ENCODE data around the gene GUCD1. TPM values are rescaled to one million over a fixed set of nuclear protein-coding genes. Genes with fewer than 3 reads are reported as not detected.

Gene GUCD1
- total RNA-seq, 1 donor from 2014 or later = 100 TPM

DNA sequence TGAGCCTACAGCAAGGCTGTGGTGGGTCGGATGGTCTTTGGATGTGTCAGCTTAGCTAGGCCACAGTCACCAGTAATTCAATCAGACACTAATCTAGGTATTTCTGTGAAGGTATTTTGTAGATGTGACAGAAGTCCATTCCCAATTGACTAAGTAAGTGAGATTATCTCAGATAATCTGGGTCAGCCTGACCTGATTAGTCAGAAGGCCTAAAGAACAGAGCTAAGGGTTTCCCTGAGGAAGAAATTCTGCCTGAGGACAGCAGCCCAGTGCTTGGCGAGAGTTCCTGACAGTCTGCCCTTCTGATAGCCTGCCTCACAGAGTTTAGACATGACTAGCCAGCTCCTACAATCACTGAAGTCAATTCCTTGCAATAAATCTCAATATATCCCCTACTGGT, 28.7 kb downstream of the GUCD1 start:
- DNase-seq = no peak

DNA sequence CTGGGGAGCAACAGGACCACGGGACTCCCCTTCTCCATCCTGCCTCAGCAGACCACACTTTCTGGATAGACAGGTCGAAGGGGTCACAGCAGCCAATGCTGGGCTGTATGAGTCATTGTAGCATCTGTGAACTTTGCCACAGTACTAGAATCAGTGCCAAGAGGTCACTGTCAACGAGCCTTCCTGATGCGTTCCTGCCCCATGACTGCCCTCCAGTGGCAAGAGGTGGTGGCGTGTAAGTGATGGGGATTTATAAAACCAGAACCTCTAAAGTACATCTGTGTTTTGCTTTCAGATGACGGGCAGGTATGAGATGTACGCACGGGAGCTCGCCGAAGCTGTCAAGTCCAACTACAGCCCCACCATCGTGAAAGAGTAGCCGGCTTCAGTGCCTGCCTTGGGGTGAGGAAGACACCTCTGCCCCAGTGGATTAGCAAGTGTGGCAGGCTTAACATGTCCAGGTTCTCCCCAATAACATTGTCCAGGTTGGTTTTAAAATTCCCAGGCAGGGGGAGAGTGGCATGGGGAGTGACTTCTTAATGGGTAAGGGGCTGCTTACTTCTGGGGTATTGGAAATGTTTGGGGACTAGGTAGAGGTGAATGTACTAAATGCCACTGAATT, 29.4 kb downstream of the GUCD1 start:
- peak; percentile 78 for DNase-seq

DNA sequence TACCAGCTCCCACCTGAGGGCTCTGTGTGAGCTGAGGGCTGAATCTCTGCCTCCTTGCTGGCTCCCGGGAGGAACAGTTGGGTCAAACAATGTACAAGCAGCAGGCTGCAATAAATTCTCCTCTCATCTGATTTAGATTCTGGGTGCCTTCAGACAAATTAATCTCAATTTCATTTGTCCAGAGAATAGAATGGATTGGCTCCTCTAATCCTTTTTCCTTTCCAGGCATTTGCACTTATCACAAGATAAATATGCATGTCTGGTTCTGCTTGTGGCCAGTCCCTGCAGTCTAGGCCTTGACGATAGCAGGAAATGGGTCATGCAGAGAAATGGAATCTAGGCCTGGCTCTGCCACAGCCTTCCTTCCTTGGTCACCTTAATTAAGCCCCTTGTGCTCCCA, 31.1 kb downstream of the GUCD1 start:
- no peak for DNase-seq

DNA sequence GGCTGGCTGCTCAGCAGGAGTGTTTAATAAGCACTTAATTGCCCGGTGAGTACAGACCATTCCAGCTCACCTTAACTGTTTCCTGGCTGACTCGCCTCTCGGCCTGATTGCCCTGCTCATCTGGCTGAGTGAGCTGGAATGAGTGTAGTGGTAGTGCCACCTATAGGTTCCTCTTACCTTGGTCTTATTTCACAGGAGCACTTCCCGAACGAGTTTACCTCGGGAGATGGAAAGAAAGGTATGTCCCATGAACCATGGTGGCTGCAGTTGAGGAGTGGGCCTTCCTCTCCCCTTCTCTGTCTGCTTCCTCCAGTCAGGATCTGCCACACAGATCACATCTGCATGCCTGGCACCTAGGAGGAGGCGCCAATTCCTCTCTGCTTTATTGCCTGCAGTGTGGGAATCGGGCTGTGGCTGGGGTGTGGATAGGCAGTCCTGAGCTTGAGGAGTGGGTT, 33.1 kb downstream of the GUCD1 start:
- peak; percentile 57 for DNase-seq

DNA sequence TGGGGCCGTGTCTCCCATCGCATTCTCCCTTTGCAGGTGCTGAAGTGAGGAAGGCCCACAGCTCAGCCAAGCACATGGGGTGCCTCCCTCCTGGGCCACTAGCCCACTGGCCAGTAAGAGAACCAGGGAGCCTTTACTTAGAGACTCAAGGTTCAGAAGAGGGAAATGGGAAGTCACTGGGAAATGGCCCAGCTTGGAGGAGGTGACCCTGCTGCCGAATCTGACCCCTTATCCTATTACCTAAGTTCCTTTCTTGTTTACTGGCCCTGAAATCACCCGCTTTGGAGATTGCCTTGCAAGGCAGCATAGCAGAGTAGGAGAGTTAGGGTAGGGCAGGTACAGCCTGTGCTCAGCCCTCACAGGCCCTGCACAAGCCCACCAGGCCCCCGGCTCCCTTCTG, 35.4 kb downstream of the GUCD1 start:
- no peak for DNase-seq

DNA sequence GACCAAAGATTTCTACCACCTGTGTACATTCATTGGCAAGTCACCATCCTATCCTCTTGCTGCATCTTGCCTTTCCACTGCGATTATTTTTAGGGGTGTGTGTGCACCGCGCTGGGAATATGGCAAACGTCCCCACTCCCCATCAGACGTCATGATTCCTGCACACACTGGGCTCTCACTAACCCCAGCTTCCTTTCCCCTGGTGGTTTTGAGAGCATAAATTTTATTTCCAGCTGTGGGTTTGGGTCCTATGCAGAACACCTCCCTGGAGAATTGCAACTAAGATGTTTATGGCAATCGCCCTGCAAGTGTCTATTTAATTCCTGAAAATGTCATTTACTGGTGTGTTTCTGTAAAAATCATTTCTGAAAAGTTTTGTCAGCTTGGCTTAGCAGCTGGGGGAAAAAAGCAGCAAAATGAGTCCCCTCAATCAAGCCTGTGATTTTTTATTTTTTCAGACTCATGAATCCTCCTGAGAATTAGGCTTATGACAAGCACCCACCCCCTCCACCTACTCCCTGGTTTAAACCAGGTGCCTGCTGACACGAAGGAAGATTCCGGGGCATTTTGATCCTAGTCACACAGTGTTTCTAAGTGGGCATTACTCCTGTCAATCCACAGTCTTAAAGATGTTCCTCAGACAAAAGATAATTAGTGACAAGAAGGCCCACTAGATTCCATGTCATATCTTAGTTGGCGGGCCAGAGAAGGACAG, 36.0 kb downstream of the GUCD1 start:
- no peak for DNase-seq

DNA sequence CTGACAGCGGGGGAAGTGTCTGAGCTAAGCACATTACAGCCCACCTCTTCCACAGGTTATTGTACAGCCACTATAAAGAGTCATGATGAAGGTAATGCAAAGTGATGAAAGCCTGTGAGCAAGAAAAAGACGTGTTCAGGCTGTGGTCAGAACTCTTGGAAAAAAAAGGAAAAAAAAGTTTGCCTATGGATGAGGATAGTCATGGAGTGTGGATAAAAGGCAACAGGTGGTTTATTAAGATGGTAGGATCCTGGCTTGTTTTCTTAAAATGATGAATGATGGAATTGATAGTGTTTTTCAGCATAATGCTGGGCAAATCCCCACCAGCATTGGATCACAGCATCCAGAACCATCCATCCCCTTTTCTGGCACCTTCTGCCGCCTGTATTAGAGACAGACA, 36.7 kb downstream of the GUCD1 start:
- no peak for DNase-seq

DNA sequence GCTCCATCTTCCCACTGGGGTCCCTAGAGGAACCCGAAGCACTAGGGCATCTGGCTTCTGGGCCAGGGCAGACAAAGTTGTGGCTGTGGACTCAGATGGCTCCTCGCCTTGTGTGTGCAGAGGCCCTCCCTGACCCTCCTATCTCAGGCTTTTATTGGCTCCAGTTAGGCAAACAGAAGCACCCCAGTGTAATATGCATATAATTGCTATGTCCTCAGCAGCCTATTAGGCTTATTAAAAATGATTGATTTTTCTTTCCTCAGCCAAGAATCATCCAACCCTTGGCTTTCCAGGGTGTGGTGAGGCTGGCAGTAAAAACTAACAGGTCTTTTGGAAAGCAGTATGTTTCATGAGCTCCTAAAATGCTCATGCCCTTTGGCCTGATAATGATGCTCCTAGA, 37.5 kb downstream of the GUCD1 start:
- DNase-seq = no peak

DNA sequence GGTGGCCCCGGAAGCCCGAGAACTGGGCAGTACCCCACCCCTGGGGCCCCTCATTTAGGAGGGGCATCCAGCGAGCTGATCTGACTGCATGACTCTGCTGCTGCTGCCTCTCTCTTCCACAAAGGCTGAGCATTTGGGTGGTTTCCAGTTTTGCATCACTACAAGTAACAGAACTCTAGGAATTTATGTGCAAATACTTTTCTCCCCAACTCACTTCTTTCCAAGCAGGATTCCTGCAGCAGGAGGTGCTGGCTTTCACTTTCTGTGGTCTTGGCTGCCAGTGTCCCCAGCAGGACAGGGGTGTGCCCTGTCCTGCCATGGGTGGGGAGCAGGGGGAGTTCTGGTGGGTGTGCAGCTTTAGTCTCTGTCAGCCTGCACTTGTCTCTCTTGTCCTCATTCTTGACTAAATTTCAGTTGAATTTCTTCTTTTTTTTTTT, 38.6 kb downstream of the GUCD1 start:
- peak; percentile 82 for DNase-seq

DNA sequence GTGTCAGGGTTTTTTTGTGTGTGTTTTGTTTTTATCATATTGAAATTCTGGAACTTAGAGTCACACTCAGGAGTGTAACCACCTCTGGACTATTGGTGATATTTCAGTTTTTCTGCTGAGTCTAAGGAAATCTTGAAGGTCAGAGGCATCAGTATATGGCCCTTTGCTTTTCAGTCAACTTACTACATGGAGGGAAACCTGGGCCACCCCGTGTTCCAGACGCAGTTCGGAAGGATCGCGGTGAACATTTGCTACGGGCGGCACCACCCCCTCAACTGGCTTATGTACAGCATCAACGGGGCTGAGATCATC, 40.0 kb downstream of the GUCD1 start:
- DNase-seq = no peak

DNA sequence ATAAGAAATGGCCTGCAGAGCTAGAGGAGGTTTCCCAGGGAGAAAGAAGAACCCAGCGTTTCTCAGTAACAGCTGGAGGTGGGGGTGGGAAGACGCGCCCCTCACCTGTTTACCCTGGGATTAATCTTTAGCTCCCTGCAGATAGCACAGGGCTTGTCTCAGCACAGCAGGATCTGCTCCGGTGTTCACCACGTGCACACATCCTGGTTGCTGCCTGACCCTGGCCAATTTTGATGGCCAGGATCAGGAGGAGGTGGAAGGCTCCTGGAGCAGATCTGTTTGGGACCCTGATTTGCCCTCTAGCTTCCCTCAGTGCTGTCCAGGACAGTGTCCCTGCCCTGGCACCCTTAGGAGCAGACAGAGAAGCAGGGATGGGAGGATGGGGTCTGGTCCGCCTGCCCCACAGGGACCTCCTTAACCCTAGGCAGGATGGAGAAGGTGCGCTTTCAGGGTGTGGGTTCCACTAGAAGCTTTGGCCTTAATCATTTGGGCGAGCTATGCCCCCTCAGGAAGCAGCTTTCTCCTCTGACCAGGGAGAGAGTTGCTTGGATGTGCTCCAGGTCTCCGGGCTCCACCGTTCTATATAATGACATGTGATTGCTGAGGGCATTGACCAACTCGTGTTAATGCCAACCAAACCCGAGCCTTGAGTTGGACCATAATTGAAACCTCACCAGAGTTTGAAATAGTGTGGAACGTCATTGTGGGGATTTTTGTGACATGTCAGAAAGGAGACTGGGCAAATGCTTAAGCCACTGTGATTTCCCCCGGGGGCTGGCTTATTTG, 40.5 kb downstream of the GUCD1 start:
- DNase-seq = no peak

DNA sequence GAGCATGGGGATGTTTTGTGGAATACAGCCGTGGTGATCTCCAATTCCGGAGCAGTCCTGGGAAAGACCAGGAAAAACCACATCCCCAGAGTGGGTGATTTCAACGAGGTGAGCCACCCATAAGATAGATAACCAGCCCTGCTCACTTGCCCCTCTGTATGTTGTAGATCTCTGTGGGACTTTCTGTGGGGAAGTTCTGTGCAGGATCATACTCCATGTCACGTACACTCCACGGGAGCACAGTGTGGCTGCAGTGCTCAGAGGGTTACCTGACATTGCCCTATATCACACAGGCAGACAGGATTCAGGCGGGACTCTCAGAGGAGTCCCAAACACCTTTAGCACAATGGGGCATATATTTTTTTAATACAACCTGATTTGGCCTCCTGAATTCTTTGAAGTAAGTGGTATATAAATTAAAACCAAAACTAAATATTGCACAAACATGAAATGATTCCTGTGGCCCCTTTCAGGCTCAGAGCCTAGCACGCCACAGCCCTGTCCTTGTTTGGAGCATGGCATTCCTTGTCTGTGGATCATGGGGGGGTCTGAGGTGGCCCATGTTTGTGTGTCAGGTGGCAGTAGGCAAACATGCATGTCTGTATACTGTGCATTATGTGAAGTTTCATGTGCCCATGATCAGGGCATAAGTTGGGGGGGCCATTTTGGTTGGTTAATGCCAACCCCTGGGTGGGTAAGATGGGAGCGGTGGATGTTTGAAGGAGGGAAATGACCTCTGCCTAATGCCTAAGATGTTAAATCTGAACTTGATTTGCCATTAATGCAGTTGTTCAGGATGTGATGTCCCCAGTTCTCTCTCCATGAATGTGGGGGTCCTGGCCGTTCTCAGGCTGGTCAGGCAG, 41.3 kb downstream of the GUCD1 start:
- DNase-seq = no peak

DNA sequence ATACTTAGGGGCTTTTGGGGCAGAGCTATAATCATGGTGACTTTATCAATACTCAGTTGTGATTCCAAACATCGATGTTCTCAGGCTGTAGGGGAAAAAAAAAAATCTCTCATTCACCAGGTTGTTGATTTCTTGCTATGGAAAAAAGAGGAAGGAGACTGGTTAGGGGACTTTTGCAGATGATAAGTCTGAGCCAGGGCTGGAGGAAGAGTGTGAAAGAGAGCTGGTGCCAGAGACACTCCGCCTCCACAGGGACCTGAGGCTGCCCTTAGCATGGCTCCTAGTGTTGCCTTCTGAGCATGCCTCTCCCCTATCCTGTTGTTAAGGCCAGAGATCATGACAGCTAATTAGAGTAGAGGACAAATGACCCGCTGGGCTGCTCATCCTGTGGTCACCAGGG, 42.9 kb downstream of the GUCD1 start:
- no peak for DNase-seq

DNA sequence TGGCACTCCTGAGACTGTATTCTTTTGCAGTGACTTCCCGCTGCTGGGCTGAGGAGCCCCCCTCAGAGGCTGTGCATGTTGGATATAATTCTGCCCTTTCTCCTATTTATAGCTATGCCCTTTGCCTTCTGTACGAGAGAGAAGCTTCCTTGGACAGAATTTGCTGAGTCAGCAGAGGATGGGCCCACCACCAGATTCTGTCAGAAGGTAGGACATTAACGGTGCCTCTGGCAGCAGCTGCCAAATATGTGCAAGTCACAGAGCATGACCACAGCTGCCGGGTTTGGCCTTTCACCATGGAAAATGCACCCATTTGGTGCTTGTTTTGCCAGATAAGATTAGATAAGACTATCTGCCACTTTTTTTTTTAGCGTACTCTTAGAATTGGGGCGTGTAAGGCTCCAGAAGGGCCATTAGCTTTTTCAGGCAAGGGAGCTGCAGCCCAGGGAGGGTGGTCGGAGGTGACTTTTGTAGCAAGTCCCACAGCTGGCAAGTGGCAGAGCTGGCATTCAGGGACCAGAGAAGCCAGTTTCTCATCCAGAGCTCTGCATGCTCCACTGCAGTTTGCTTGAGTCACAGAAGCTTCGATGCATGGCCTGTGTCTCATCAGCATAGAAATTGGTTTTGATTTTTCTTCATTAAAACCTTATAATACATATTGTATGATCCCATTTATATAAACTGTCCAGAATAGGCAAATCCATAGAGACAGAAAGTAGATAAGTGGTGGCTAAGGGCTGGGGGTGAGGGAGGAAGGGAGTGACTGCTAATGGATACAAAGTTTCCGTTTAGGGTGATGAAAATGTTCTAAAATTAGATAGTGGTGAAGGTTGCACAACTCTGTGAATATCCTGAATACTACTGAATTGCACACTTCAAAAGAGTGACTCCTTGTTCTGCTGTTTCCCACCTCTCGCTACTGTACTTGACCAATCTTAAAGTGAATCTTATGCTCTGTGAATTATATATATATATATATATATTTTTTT, 44.0 kb downstream of the GUCD1 start:
- peak; percentile 38 for DNase-seq

DNA sequence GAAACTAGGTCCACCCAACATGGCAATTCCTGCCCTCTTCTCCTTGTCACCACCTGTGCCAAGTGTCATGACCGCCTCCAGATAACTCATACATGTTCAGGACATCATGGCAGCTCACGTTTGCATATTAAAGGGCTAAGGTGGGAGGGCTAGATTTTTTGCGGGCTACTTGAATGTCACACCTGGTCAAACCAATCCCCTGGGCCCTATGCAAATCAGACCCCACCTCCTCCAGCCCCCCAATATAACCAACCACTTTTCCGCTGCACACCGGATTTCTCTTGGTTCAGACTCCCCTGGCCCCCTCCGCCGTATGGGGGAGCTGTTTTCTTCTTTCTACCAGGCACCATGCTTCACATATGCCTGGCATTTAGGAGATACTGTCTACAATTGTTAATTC, 47.2 kb downstream of the GUCD1 start:
- no peak for DNase-seq

DNA sequence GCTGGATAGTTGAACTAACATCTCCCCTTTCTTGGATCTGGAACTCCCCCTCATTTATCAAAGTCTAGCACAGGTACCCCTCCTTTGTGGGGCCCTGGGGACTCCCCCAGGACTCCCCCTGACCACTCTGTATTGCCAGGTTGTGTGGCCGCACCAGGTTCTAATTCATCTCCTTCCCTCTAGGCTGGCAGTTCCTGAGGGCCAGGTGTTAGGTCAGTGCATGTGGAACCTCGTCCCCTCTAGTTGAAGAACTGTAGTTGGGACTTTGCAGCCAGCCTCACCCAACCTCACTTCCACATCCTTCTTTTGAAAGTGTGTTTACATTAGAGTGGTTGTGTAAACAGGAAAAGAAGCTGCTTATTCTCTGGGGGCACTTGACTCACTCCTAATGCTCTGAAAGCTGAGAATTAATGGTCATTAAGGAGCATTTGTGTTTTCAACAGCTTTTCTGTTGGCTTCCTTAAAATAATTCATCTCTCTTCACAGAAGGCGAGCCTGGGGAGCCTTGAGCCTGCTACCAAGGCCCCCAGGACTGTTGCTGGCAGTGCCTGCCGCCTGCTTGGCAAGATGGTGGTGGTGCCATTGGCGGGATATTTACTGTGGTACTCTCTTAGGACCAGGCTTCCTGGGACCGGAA, 48.0 kb downstream of the GUCD1 start:
- peak; percentile 25 for DNase-seq

DNA sequence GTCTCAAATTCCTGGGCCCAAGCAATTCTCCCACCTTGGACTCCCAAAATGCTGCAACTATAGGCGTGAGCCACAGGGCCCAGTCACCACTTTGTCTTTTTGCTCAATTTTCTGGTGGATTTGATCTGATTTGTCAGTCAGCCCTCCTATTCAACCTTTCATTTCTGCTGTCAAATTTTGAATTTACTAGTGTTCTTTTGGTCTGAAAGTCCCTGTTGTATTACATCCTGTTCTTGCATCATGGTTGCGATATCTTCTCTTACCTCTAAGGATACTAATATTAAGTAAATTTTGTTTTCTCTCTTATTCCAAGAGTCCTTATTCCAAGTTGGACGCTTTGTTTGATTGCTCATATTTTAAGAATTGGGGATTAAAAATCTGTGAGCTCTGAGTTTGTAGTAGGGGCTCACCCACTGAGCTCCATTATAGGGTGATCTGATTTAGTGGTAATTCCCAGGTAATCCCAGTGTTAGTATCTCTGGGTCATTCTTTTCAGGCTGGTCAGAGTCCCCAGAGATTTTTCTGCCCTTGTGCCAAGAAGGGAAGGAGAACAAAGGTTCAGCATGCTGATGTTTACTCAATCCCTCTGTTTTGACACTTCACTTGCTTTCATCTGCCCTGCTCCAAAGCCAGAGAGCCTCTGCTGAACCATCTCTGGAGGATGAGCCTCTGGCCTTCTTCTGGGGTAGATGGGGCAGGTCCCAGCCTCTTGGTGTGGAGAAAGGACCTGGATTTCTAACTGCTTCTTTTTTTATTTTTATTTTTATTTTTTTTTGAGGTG, 49.8 kb downstream of the GUCD1 start:
- DNase-seq = no peak

DNA sequence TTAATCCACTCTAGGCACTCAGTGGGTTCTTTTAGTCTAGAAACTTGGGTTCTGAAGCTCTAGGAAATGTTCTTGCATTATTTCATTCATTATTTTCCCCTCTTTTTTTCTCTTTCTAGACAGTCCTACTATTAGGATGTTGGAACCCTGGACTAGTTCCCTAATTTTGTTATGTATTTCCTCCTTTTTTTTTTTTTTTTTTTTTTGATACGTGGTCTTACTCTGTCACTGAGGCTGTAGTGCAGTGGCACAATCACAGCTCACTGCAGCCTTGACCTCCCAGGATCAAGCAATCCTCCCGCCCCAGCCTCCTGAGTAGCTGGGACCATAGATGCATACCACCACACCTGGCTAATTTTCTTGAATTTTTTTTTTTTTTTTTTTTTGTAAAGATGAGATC, 50.4 kb downstream of the GUCD1 start:
- DNase-seq = no peak

DNA sequence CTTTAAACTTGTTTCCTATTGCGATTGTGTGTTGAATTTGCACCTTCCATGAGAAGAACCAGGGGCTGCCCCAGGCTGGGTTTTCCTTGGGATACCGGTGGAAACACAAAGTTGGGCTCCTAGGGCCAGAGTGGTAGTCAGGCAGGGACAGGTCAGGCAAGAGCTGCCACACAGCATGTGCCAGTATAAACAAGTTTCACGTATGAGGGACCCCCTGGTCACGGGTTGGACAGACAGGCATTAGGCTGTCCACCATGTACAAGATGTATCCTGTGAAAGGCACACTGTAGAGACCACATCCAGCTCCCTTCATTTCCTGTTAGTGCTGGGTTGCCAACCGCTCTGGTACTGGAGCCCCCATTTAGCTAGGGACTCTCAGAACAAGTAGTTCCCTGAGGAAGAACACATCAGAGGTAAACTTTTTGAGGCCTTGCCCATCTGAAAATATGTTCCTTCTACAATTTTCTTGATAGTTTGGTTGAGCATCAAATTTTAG, 51.0 kb downstream of the GUCD1 start:
- no peak for DNase-seq
